LHCN-M2 (cell line): ENCODE data around the gene SCAPER. TPM values are rescaled to one million over a fixed set of nuclear protein-coding genes. Genes with fewer than 3 reads are reported as not detected.
A peak's percentile ranks its signal among the peaks of the same experiment; 100 is the strongest.
"Not testable (repeated sequence)": the region's sequence is repeated elsewhere in the genome, so short reads cannot be mapped to it uniquely, and the experiment has no call there.

ENCODE experiments used
- DNase-seq: peaks from one replicate; pipeline ENCODE4 v3.0.0-alpha.2; 2012; ENCODE audit warnings: low read depth
- total RNA-seq: library from RNA; depleted of rRNA; stranded (reverse); fragments of >200 nt; gene quantifications from 2 replicates; pipeline ENCODE4 v1.2.3, GENCODE V29; 2014

The SCAPER gene
- total RNA-seq, 1 experiment from 2014 or later = 9.3 TPM

- DNase-seq = no peak
Measured at GRCh38 chr15:76860201-76860600, 44.9 kb downstream of the SCAPER start.

- DNase-seq = not testable (repeated sequence)
Measured at GRCh38 chr15:76850367-76850766, 54.8 kb downstream of the SCAPER start.

GRCh38 chr15:76846782-76847181 is 58.4 kb downstream of the SCAPER start:
- no peak for DNase-seq

- peak; percentile 45 for DNase-seq
Measured at GRCh38 chr15:76844096-76844495, 61.0 kb downstream of the SCAPER start.

- no peak for DNase-seq
Measured at GRCh38 chr15:76843269-76843668, 61.9 kb downstream of the SCAPER start.

- peak; percentile 42 for DNase-seq
Measured at GRCh38 chr15:76840830-76841460, 64.2 kb downstream of the SCAPER start.

- DNase-seq = no peak
Measured at GRCh38 chr15:76839173-76839572, 66.0 kb downstream of the SCAPER start.

- DNase-seq = peak; percentile 20
Measured at GRCh38 chr15:76837474-76837873, 67.7 kb downstream of the SCAPER start.

GRCh38 chr15:76829939-76830338 is 75.2 kb downstream of the SCAPER start:
- DNase-seq = no peak

- no peak for DNase-seq
Measured at GRCh38 chr15:76823890-76824289, 81.2 kb downstream of the SCAPER start.

GRCh38 chr15:76823303-76823702 is 81.8 kb downstream of the SCAPER start:
- DNase-seq = no peak

GRCh38 chr15:76818926-76819325 is 86.2 kb downstream of the SCAPER start:
- DNase-seq = not testable (repeated sequence)

- DNase-seq = no peak
Measured at GRCh38 chr15:76815421-76815820, 89.7 kb downstream of the SCAPER start.

GRCh38 chr15:76812381-76812780 is 92.8 kb downstream of the SCAPER start:
- DNase-seq = no peak

GRCh38 chr15:76809412-76810103 is 95.6 kb downstream of the SCAPER start:
- DNase-seq = no peak

- no peak for DNase-seq
Measured at GRCh38 chr15:76803049-76803571, 102.0 kb downstream of the SCAPER start.

GRCh38 chr15:76802411-76802810 is 102.7 kb downstream of the SCAPER start:
- DNase-seq = no peak

- DNase-seq = peak; percentile 56
Measured at GRCh38 chr15:76799760-76800159, 105.4 kb downstream of the SCAPER start.

GRCh38 chr15:76795217-76795616 is 109.9 kb downstream of the SCAPER start:
- DNase-seq = no peak

GRCh38 chr15:76793162-76793561 is 112.0 kb downstream of the SCAPER start:
- DNase-seq = no peak

GRCh38 chr15:76791511-76791910 is 113.6 kb downstream of the SCAPER start:
- DNase-seq = peak; percentile 18

GRCh38 chr15:76787273-76787672 is 117.9 kb downstream of the SCAPER start:
- DNase-seq = peak; percentile 40

- no peak for DNase-seq
Measured at GRCh38 chr15:76776969-76777368, 128.2 kb downstream of the SCAPER start.
